ENCODE data around the gene GUCY2F.

The GUCY2F gene

DNA sequence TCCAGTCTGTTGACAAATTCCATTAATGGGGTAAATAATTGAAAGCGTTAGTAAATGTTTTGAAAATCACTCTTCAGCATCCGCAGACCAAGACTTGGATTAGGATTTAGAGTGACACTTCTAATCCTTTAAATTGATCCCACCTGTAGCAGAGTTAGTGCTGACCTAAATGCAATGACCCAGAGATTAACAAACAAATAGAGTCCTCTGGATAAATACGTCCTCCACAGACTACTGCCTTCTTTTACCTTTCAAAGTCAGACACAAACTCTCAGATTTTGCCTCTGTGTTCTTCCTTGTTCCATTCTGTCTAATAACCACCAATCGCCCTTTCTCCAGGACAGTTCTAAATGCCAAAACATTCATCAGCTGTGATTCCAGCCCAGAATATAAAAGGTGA, at the start of gene GUCY2F:
Gene GUCY2F, minus strand, starts transcription at position 101 of the 400 bp plus-strand sequence. CDS start 6,150 bp downstream, outside the sequence.
- no peak for DNase-seq

DNA sequence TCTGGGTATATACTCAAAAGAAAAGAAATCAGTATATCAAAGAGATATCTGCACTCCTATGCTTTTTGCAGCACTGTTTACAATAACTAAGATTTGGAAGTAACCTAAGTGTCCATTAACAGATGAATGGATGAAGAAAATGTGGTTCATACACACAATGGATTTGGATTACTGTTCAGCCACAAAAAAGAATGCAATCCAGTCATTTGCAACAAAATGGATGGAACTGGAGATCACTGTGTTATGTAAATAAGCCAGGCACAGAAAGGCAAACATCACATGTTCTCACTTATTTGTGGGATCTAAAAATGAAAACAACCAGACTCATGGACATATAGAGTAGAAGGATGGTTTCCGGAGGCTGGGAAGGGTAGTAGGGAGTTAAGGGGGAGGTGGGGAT, 37.1 kb upstream of the GUCY2F start:
- DNase-seq: no peak

DNA sequence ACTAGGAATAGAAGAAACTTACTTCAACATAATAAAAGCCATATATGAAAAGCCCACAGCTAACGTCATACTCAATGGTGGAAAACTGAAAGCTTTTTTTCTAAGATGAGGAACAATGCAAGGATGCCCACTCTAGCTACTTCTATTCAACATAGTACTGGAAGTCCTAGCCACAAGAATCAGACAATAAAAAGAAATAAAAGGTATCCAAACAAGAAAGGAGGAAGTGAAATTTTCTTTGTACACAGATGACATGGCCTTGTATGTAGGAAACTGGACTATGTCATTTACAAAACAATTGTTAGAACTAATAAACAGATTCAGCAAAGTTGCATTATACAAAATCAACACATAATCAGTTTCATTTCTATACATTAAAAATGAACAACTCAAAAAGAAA, 29.2 kb upstream of the GUCY2F start:
- no peak for DNase-seq

DNA sequence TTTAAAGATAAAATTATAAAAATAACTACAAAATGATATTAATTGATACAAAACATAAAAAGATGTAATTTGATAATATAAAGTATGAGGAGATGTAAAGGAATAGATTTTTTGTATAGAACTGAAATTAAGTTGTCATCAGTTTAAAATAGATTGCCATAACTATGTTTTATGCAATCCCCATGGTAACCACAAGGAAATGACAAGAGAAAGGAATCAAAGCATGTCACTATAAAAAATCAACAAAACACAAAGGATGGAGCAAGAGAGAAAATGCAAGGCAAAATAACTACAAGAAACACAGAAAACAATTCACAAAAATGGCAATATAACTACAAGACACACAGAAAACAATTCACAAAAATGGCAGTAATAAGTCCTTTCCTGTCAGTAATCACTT, 27.0 kb upstream of the GUCY2F start:
- no peak for DNase-seq

DNA sequence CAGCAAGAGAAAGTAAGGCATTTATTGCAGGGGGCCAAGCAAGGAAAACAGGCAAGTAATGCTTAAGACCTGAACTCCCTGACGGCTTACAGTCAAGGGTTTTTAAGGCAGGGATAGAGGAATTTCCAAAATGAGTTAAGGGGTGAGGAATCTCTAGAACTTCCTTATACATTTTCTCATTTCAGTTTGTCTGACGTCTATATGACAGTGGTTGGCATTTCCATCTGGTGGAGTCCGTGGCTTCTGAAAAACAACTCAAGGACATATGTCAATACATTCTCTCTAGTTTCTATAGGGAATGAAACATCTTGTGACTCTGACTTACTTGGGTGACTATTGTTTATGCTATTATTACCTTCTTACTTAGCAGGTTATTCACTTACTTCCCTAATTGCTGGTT, 19.3 kb upstream of the GUCY2F start:
- DNase-seq: no peak

DNA sequence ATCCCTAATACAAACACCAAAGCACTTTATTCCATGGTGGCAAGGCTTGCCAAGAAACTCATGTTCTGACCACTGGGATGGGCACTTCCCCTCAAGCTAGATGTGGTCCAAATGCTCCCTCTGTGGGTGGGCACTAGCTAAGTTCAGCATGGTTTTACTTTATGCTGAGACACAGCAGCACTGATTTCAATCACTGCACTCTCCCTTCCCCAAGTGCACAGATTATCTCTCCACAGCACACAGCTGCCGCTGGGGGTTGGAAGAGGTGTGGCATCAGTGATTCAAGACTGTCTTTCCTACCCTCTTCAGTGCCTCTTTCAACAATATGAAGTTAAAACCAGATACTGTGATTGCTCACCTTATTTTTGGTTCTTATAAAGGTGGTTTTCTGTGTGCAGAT, 16.5 kb upstream of the GUCY2F start:
- no peak for DNase-seq

DNA sequence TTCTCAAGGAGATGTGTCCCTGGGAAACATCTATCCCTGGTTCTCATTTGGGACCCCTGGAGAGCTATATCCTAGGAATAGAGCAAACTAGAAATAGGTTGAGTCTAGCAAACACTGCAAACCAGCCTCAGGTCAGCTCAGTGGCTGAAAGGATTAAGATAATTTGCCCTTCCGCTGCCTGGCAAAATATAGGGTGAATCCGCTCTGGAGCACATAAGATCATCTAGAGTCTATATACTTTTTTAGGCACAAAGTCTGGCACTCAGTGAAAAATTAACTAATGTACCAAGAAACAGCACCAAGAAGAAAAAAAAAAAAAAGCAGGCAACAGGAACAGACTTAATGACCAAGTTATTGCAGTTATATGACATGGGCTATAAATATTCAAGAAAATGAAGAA, 7.3 kb upstream of the GUCY2F start:
- no peak for DNase-seq

DNA sequence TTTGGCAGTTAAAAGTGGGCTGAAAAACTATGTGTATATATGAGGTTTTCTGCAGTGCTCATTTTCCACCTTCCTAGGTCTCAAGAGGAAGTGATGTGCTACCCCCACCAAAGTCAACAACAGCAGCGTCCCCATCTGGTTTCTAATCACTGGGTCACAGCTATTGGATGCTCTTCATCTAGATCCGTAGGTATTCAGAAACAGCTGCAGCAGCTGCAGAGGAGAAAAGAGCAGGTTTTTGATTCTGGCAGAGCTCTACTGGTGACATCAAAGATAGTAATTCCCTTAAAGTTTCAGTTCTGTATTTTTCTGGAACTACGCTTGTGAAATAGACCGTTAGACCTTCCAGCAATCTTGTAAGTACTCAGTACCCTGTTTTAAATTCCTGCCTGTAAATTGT, 5.8 kb upstream of the GUCY2F start:
- no peak for DNase-seq

DNA sequence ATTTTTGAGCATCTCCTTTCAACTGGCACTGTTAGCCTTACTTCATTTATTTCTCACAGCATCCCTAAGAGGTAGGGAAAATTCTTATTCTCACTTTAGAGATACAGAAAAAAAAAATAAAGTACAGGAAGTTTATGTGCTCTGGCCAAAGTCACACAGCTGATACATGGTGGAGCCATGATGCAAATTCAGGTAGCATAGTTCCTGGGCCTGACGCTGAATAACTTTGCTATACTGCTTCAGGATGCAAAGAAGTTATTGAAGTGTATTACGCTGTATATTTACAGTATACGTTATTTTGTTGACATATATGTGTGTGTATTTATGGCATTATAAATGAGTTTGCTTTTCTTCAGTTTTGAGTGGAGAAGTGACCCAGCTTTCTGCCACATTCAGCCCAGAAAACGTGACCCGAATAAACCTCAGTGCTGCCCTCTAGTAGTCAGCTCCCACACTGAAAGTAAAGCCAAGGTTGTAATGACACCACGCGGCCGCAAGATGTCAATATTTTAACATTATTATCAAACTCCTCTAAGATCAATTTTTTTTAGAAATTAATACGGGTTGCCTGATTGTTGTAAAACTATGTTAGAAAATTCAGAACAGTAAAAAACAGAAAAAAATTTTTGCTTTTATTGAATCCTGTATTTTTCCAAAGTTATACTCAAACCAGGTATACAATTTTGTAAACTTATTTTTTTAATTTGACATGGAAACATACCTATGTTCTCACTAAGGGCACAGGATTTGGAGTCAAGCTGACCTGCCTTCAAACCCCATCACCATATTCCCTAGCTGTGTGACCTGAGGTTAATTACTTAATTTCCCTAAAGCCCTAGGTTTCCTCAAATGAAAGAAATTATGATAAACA, 3.8 kb upstream of the GUCY2F start:
- DNase-seq: peak in 40 of 51 donors; percentile 0 to 71 (median 20)

DNA sequence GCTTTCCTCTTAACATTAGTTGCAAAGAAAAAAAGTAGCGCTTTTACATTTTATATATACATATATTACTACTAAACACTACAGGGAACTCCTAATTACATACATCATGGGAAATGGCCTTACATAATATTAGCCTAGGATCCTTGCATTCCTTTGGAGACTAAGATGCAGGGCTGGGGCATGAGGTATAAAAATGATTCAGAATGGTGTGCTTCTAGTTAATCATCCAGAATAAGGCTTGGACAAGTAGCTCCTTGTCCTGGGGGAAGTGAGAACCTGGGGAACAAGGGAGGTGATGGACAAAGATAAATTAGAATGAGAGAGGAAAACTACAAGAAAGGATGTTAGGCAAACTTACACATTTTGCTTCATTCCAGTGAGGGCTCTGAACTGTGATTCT, 3.0 kb upstream of the GUCY2F start:
- DNase-seq: no peak

DNA sequence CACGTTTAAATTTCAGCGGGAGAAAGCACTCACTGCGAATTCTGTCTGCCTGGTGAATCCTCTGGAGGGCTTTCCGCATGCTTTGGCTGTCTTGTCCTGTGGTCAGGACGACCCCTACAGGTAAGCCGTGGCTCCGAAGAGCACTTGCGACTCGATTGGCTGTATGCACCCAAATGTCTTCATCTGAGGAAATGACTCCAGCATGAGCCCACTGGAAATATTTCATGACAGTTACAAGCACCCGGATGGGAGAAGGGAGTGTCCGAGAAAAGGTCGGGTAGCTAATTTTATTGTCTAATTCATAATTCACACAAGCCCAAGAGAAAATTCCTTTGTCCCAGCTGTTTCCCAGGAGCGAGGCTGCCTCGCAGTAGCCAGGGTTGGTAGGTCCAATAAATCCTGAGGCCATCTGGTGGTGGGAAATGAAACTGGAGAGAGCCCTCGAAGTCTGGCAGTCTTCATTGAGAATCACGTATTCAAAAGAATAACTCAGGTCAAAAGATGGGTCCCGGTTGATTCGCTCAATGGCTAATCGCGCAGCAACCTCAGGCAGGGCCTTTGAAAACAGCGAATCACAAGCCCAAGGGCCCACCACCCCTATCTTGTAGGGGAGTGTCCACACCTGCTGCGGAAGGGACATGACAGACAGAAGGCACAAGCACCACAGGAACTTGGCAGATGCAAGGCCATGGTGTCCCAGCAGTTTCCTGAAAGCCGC, 6.6 kb downstream of the GUCY2F start:
- peak in 50 of 51 donors; percentile 0 to 56 (median 8) for DNase-seq

DNA sequence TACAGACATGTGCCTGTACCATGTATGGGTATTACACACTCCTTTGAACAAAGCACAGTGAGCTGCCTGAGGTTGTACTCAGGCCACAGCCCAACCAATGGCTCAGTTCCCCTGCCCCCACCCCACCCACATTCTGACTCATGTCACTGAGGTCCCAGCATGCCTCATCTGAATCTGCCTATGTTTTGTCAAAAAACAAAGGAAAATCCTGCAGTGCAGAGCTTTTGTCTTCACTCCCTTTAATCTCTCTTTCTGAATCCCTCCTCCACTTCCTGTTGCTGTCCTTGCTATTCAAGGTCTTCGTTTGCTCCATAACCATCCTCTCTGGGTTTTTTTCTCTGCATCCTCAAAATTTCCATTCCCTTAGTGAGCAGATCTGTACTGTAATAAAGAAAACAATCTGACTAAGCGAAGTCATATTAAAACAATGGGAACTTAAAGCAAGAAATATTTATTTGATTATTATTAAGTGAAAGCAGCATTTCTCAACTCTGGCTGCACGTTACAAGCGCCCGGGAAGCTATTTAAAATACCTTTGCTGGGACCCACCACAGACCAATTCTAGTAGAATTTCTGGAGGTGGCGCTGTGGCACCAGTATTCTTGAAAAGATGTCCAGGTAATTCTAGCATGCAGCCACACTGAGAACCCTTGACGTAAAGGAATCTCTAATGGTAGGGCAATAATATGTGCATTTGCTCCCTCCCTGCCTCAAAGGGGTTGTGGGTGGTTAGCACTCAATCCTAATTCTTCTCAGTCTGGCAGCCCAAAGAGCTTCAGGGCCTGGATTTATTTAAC, 8.7 kb downstream of the GUCY2F start:
- DNase-seq: peak in 5 of 51 donors; percentile 0 to 4 (median 0)

DNA sequence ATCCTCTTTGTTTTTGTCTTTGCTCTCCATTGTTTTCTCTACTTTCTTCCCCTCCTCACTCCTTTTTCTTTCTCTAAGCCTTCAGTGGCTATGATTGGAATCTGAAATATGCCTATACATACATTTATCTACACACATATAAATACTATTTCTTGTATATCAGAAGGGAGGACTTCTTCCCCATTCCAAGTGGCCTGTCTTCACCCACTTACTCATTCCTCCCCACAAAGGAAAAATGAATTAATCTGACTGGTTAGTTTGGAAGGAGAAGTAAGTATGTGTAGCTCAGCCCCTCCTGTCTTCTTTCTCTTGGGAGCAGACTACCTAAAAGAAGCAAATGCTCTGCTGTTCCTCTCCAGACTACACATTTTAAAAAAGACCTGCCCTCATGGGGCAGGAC, 17.7 kb downstream of the GUCY2F start:
- no peak for DNase-seq

DNA sequence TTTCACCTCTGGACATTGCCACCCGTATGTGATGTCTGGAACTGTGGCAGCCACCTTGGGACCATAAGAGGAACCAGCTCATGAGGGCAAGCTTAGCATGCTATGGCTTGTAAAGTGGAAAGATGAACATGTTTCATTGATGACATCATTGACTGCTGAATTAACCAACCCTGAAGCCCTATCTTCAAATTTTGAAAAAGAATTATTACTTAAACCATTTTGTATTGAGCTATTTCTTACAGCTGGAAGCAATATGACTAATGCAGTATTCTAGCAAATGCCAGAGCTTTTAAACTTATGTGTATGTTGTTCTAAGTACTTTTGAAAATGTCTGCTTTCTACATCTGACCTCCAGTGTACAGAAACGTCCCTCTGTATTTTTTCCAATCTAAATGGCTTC, 18.1 kb downstream of the GUCY2F start:
- DNase-seq: no peak

DNA sequence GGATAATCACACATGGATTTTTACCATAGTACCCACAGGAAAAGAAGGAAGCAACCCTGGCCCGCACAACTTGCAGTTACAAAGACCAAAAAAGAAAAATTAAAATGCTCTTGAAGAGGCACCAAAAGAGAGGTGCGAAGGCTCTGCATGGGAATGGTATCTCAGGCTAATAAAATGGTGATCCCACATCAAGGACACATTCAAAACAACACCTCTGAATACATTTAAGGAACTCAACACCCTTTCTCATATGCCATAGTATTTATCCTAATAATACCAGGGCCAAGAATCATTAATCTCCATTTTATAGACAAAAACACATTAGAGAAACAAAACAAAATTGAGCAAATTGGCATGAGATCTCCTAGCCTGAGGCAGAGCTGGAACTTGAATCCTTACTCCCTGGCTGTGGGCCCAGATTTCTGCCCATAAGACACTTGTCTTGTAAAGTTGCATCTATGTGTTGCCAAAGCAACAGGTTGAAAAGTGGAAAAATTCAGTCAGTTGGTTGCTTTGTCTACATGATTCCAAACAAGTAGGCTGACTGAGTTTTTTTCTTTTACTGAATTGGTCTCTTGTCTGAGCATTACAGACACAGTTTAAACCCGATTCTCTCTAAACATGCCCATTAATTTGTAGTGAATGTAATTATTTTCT, 33.5 kb downstream of the GUCY2F start:
- DNase-seq: peak in 25 of 51 donors; percentile 0 to 35 (median 5)

DNA sequence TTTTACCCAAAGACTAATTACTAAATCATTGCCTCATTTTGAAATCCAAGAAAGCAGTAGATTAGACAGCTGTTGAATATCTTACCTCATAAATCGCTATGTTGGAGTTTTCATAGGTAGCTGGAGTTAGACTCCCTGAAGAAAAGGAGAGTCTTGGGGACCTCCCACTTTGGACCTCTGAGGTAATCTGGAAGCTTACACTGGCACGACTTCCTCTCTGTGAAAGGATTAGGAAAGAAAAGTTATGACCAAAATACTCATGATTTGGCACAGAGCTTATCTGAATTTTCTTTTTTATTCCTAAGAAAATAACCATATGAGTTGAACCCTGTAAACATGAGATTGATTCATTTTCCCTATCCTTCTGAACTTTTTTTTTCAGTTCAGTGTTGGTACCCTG, 40.6 kb downstream of the GUCY2F start:
- DNase-seq: no peak

DNA sequence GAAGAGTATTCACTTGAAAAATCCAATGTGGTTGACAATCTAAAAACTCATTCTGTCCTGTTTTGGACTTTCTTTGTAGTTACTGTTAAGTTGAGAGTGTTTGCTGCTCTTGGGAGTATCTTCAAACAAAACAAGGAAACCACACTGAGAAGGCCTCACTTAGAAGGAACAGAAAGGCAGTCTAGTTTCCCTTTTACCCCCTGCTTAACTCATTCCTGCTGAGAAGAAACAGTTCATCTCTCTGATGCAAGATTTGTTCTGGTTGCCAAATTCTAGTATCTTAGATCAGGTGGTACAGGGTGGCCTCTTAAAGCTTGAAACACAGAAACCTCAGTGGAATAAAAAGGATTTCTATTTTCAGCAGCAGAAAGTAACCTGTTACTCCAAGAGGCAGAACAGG, 41.4 kb downstream of the GUCY2F start:
- DNase-seq: no peak

DNA sequence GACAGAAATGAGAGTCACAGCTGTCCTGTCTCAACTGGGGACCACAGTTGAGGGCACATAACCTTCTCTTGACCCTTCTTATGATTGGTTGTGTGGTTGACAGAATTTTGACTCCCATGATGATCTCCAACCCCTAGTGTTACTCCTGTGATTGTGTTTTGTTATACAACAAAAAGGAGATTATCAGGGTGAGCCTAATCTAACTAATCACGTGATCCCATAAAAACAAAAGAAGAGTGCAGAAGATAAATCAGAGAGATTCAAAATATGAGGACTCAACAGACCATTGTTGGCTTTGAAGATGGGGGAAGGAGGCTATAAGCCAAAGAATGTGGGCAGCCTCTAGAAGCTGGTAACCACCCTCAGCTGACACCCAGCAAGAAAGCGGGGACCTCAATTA, 72.7 kb downstream of the GUCY2F start:
- no peak for DNase-seq

DNA sequence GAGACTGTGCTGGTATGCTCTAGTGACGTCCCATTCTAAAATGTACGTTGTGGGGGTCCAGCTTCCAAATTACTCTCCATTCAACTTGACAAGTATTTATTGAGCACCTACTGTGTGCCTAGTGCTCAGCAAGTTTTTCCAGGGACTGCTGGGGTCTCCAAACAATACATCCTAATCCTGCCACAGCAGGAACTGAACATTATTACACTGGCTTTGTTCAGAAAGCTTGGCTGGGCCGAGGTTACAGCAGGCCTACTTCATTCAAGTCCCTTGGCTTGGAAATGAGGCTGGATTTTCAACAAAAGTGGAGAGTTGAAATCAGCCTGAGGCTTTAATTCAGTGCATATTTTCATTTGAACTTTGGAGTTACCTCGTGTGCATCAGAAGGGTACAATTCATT, 78.0 kb downstream of the GUCY2F start:
- no peak for DNase-seq

DNA sequence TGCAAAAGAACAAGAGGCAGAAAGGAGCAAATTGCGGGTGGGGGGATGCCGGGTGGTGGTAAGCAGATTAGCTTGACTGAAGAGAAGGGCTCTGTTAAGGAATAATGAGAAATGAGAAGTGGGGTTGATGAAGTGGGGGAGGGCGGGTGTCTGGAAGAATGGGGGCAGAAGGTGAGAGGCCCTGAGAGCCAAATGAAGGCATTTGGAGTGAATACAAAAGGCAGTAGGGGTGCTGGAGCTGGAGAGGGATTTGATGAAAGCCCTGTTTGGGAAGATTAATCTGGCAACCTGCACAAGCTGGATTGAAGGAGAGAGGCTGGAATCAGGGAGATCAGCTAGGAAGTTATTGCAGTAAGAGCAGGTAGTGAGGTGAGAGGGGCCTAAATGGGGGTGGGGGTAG, 82.1 kb downstream of the GUCY2F start:
- no peak for DNase-seq

DNA sequence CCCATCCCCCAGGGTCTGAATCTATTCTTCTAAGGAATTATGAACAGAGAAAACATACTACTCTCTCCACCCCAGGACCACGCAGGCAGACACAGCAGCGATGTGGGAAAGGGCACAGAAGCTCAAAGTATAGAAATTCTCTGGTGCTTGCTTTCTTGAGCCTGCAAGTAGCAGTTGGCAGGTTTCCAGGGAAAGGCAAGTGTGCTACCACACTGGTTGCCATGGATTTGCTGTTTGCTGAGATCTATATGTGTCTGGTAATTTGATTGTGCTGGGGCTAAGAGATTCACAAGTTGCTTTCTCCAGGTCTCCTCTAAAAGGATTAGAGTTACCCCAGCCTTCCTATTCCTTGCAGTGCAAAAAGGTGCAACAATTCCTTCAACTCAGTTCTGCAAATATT, 83.1 kb downstream of the GUCY2F start:
- no peak for DNase-seq

DNA sequence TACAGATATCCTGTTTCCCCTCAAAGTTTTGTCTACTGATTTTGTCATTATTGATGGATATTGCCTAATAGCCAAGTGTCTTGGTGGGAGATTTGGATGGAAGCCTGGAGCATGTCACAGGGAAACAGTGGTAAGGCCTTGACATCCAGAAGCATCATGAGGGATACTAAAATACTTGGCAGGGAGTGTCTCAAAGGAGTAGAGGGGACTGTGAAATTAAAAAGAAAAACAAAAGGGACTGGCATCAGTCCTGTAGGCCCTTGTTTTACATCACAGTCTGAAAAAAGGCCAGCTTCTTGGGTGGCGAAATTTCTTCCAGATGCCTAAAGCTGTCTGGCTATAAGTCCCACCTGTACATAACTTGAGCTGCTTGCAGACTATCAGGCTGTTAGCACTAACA, 83.8 kb downstream of the GUCY2F start:
- DNase-seq: no peak
